Nephron (organoid): ENCODE measurements around the gene POU2F3.

ENCODE experiments used
- H3K27ac Mint-ChIP-seq, 3 experiments: 2 replicates each; pipeline ENCODE4 v1.8.0; 2020; ENCODE audit warnings: mixed read lengths in 3 of 3, mild to moderate bottlenecking in 2 of 3, moderate library complexity in 1 of 3
- H3K27me3 Mint-ChIP-seq: 2 replicates; pipeline ENCODE4 v1.8.0; 2021; ENCODE audit warnings: low read depth, mild to moderate bottlenecking, moderate library complexity, mixed read lengths
- H3K36me3 Mint-ChIP-seq: 2 replicates; pipeline ENCODE4 v1.8.0; 2020; ENCODE audit warnings: low read depth, mixed read lengths
- H3K4me1 Mint-ChIP-seq: 2 replicates; pipeline ENCODE4 v1.8.0; 2020; ENCODE audit warnings: mixed read lengths
- H3K4me3 Mint-ChIP-seq, 3 experiments: 2 replicates each; pipeline ENCODE4 v1.8.0; 2020; ENCODE audit warnings: mild to moderate bottlenecking in 3 of 3, mixed read lengths in 3 of 3, moderate library complexity in 2 of 3
- H3K9me3 Mint-ChIP-seq: 2 replicates; pipeline ENCODE4 v1.8.0; 2020; ENCODE audit warnings: mixed read lengths
- TF ChIP-seq, protein P1 (sequence below), 3 experiments: fragments of 200-600 bp; sonication (generic); IDR thresholded peaks; one replicate each; pipeline ENCODE4 v1.5.0; 2021; ENCODE audit warnings: antibody characterized with exemption in 3 of 3; ENCODE audit not compliant: unreplicated experiment in 3 of 3

Gene POU2F3

DNA sequence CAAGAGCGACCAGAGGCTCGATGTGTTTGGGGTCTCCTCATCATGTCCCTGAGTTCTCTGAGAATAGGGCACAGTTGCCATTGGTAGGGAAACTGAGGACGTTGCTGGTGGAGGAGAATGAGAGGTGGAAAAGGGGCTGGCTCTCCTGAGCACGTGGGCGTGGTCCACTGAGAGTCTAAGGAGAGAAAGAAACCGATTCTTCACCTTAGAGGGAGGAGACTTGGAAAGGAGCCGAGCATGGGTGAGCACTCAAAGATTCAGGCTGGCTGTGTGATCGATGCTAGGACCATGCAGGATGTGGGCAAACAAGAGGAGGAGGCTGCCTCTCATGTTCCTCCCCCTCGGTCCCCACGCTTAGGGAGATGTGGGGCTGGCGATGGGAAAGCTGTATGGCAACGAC is 65.3 kb downstream of the POU2F3 start:
- Mint-ChIP-seq H3K4me1 (no peaks in the 10 kb centered on the region), H3K4me3 (no peak overlapping the region), H3K27ac (no peak overlapping the region), H3K9me3 (no peaks in the 10 kb centered on the region), H3K27me3 (peaks cover 32% of the 10 kb centered on the region), H3K36me3 (no peaks in the 10 kb centered on the region)
- TF ChIP-seq, protein P1, sequence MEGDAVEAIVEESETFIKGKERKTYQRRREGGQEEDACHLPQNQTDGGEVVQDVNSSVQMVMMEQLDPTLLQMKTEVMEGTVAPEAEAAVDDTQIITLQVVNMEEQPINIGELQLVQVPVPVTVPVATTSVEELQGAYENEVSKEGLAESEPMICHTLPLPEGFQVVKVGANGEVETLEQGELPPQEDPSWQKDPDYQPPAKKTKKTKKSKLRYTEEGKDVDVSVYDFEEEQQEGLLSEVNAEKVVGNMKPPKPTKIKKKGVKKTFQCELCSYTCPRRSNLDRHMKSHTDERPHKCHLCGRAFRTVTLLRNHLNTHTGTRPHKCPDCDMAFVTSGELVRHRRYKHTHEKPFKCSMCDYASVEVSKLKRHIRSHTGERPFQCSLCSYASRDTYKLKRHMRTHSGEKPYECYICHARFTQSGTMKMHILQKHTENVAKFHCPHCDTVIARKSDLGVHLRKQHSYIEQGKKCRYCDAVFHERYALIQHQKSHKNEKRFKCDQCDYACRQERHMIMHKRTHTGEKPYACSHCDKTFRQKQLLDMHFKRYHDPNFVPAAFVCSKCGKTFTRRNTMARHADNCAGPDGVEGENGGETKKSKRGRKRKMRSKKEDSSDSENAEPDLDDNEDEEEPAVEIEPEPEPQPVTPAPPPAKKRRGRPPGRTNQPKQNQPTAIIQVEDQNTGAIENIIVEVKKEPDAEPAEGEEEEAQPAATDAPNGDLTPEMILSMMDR (IDR thresholded peaks at IDR 0.05; ENCODE audit: unreplicated experiment in 3 of 3), result no peak

DNA sequence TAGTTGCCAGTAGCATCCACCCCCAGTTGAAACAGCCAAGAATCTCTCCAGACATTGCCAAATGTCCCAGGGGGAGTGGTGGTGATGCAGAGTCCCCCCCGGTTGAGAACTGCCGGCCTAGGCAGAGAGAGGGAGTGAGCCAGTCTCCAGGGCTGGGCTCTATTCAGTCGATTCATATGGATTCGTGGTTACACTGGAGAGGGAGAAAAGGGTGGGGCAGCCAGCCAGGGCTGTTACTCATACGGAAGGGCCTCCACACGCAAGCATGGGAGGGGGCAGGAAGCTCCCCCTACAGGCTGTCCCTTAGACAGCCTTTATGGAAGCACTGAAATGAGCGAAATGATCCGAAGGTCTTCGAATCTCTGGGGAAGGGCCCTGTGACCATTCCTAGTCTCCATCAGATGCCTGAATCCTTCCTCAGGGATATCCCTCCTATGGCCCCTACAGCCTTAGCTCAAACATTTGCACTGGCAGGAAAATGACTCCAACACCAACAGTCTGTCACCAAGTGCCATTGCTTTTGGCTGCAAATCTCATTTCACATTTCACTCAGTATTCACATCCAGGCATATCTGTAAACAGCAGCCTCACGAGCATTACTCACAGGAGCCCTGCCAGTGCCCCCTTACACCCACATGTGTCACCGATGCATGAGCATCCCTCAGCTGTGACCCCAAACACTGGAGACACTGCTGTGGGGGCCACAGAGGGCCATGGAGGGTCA is 66.7 kb downstream of the POU2F3 start:
- no peak overlapping the region for H3K27ac Mint-ChIP-seq
- H3K4me3 Mint-ChIP-seq, result no peak overlapping the region
- peaks cover 28% of the 10 kb centered on the region for H3K27me3 Mint-ChIP-seq
- TF ChIP-seq, protein P1 (IDR thresholded peaks at IDR 0.05; ENCODE audit: unreplicated experiment in 3 of 3), result peak in 1 of 3 experiments; percentile 19
- H3K36me3 Mint-ChIP-seq, result no peaks in the 10 kb centered on the region
- no peaks in the 10 kb centered on the region for H3K4me1 Mint-ChIP-seq
- H3K9me3 Mint-ChIP-seq, result no peaks in the 10 kb centered on the region

DNA sequence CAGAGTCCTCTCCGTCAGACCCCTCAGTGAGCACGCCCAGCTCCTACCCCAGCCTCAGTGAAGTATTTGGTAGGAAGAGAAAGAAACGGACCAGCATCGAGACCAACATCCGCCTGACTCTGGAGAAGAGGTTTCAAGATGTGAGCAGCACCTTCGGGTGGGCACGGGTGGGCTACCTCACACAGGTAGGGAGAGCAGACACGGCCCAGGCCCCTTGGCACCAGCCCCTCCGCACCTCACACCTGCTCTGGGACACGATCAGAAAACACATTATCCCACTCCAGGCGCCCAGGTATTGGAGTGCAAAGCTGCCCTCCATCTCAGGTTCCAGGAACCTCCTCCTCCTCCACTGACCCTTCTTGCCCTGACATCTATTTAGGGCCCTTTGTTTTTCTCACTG is 67.5 kb downstream of the POU2F3 start:
- peaks cover 28% of the 10 kb centered on the region for H3K27me3 Mint-ChIP-seq
- no peaks in the 10 kb centered on the region for H3K9me3 Mint-ChIP-seq
- TF ChIP-seq, protein P1 (IDR thresholded peaks at IDR 0.05; ENCODE audit: unreplicated experiment in 3 of 3), result no peak
- no peaks in the 10 kb centered on the region for H3K4me1 Mint-ChIP-seq
- H3K36me3 Mint-ChIP-seq, result no peaks in the 10 kb centered on the region
- H3K4me3 Mint-ChIP-seq, result no peak overlapping the region
- no peak overlapping the region for H3K27ac Mint-ChIP-seq

DNA sequence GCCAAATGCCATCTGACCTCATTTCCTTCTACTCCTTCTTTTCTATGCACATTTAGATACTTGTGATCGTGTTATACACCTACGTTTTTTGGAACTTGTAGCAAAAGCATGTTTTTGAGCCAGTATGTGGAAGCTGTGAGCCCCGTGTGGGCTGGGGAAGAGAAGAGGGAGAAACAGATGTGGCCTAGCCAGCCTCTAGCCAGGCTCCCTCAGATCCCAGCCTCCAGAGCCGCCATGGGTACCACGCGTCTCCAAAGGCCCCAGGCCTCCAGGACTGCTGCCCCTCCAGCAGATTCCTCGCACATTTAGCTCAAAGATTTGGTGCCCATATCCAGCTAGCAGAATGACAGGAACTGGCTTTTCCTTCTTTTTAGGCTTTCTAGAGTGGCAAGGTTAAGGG is 68.1 kb downstream of the POU2F3 start:
- Mint-ChIP-seq H3K4me1 (no peaks in the 10 kb centered on the region), H3K9me3 (no peaks in the 10 kb centered on the region), H3K36me3 (no peaks in the 10 kb centered on the region), H3K27ac (no peak overlapping the region), H3K4me3 (no peak overlapping the region), H3K27me3 (peaks cover 30% of the 10 kb centered on the region)
- TF ChIP-seq, protein P1 (IDR thresholded peaks at IDR 0.05; ENCODE audit: unreplicated experiment in 3 of 3), result no peak

DNA sequence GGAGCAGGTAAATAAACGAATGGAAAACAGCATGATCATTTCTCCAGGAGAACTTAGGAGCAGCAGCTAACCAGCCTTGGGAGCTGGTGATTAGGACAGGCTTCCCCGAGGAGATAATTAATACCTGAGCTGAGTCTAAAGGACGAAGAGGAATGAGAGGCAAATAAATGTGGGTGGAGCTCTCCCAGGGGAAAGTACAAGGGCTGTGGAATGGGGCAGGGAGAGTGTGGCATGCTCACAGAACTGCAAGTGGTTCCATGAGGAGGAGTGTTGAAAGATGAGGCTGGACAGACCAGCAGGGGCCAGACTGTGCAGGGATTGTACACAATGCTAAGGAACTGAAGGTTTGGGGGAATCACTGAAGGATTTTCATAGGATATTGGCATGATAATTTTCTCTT is 70.9 kb downstream of the POU2F3 start:
- Mint-ChIP-seq H3K9me3 (no peaks in the 10 kb centered on the region), H3K4me3 (no peak overlapping the region), H3K36me3 (no peaks in the 10 kb centered on the region), H3K27ac (no peak overlapping the region), H3K4me1 (no peaks in the 10 kb centered on the region), H3K27me3 (peaks cover 16% of the 10 kb centered on the region)
- TF ChIP-seq, protein P1 (IDR thresholded peaks at IDR 0.05; ENCODE audit: unreplicated experiment in 3 of 3), result no peak

DNA sequence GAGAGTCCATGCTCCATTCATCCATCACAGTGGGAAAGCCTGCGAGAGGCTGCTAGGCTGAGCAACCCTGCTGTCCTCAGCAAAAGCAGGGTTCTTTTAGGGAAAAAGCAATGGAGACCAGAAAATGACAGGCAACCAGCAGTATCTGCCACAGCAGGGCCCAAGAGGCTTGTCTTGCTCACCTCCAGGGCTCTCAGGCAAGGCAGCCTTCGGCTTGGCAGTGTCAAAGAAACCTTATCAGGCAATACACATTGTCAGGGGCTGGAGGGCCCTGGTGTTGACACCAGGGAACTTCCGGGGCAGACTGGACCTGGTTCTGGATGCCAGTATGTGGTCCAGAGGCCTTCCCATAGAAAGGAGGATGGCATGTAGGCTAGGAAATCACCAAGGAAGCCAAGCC is 74.9 kb downstream of the POU2F3 start:
- no peak overlapping the region for H3K27ac Mint-ChIP-seq
- no peak overlapping the region for H3K4me3 Mint-ChIP-seq
- TF ChIP-seq, protein P1 (IDR thresholded peaks at IDR 0.05; ENCODE audit: unreplicated experiment in 3 of 3), result no peak
- H3K36me3 Mint-ChIP-seq, result no peaks in the 10 kb centered on the region
- H3K27me3 Mint-ChIP-seq, result peaks cover 6% of the 10 kb centered on the region
- H3K9me3 Mint-ChIP-seq, result no peaks in the 10 kb centered on the region
- H3K4me1 Mint-ChIP-seq, result peaks cover 17% of the 10 kb centered on the region
